DOHH2 (cell line): ENCODE results near the gene AGBL4.

Source experiments
- H3F3A ChIP-seq: fragments of 200-600 bp; sonication (generic), shearing (Covaris generic); 2 replicates; pipeline ENCODE4 v1.6.0; 2016; ENCODE audit warnings: antibody characterized with exemption, mild to moderate bottlenecking; ENCODE audit not compliant: control insufficient read depth, insufficient read depth
- H3K27ac ChIP-seq: fragments of 200-600 bp; sonication (generic); 2 replicates; pipeline ENCODE4 v1.5.1; 2014; ENCODE audit warnings: low read depth, mild to moderate bottlenecking, low read length, moderate library complexity
- H3K27me3 ChIP-seq: fragments of 200-600 bp; sonication (generic); 2 replicates; pipeline ENCODE4 v1.6.1; 2014; ENCODE audit warnings: mild to moderate bottlenecking, low read length, mixed read lengths; ENCODE audit not compliant: control insufficient read depth
- H3K36me3 ChIP-seq: fragments of 200-600 bp; sonication (generic); 2 replicates; pipeline ENCODE4 v1.6.1; 2014; ENCODE audit warnings: mild to moderate bottlenecking, low read length, moderate library complexity, mixed read lengths; ENCODE audit not compliant: control insufficient read depth
- H3K4me1 ChIP-seq: fragments of 200-600 bp; sonication (generic); 2 replicates; pipeline ENCODE4 v1.6.1; 2014; ENCODE audit warnings: mild to moderate bottlenecking, low read length, mixed read lengths; ENCODE audit not compliant: control insufficient read depth
- H3K4me2 ChIP-seq: fragments of 200-600 bp; sonication (generic); 2 replicates; pipeline ENCODE4 v1.6.0; 2014; ENCODE audit warnings: mild to moderate bottlenecking, low read length, moderate library complexity
- H3K4me3 ChIP-seq: fragments of 200-600 bp; sonication (generic); 2 replicates; pipeline ENCODE4 v1.5.1; 2014; ENCODE audit warnings: mild to moderate bottlenecking, low read length, mixed read lengths
- H3K79me2 ChIP-seq: fragments of 200-600 bp; sonication (generic); 2 replicates; pipeline ENCODE4 v1.6.1; 2014; ENCODE audit warnings: mild to moderate bottlenecking, low read length, mixed read lengths; ENCODE audit not compliant: control insufficient read depth
- H3K9me2 ChIP-seq: fragments of 200-600 bp; sonication (generic); replicated peaks from 2 replicates; pipeline ENCODE4 v1.6.1; 2014; ENCODE audit warnings: mild to moderate bottlenecking, low read length, mixed read lengths; ENCODE audit not compliant: control insufficient read depth
- H3K9me3 ChIP-seq: fragments of 200-600 bp; sonication (generic); 2 replicates; pipeline ENCODE4 v1.6.1; 2014; ENCODE audit warnings: antibody characterized with exemption, low read length, mixed read lengths; ENCODE audit not compliant: control insufficient read depth, insufficient read depth
- H4K20me1 ChIP-seq: fragments of 200-600 bp; sonication (generic); 2 replicates; pipeline ENCODE4 v1.6.0; 2014; ENCODE audit warnings: low read depth, mild to moderate bottlenecking, antibody characterized with exemption, low read length, moderate library complexity; ENCODE audit not compliant: control insufficient read depth, insufficient read depth
- EZH2phosphoT487 ChIP-seq: fragments of 200-600 bp; sonication (generic); IDR thresholded peaks from 2 replicates; pipeline ENCODE4 v1.6.1; 2017; ENCODE audit warnings: borderline replicate concordance, mild to moderate bottlenecking, antibody characterized with exemption, low read length, moderate library complexity, mixed read lengths
- TF ChIP-seq, protein P1 (sequence below): fragments of 200-600 bp; sonication (generic); IDR thresholded peaks from one replicate; pipeline ENCODE4 v1.5.1; 2014; ENCODE audit warnings: antibody characterized with exemption, mild to moderate bottlenecking, low read depth, low read length; ENCODE audit not compliant: poor library complexity, severe bottlenecking

Gene AGBL4

DNA sequence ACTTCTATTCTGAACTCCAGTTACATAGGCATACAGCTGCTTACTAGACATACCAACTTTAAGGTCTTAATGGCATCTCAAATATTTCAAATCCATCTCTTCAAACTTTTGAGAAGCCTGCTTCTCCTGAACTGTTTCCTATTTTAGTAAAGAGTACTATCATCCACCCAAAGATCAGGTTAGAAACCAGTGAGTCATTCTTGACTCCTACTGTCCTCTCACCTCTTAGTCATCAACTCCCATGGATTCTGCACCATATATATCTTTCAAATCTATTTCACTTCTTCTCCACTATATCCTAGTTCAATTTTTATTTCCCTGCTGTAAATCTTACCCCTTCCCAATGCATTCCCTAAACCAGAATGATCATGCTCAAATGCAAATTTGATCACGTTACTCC, 1228.9 kb downstream of the AGBL4 start:
- Histone ChIP-seq H3K4me2 (no peak overlapping the region), H4K20me1 (no peaks in the 10 kb centered on the region), H3F3A (no peaks in the 10 kb centered on the region), H3K27me3 (no peaks in the 10 kb centered on the region), H3K27ac (no peak overlapping the region), H3K9me2 (no peaks in the 10 kb centered on the region), H3K36me3 (no peaks in the 10 kb centered on the region), H3K79me2 (no peaks in the 10 kb centered on the region), H3K9me3 (no peaks in the 10 kb centered on the region), H3K4me1 (peaks cover 28% of the 10 kb centered on the region), H3K4me3 (no peak overlapping the region)
- TF ChIP-seq, protein P1, sequence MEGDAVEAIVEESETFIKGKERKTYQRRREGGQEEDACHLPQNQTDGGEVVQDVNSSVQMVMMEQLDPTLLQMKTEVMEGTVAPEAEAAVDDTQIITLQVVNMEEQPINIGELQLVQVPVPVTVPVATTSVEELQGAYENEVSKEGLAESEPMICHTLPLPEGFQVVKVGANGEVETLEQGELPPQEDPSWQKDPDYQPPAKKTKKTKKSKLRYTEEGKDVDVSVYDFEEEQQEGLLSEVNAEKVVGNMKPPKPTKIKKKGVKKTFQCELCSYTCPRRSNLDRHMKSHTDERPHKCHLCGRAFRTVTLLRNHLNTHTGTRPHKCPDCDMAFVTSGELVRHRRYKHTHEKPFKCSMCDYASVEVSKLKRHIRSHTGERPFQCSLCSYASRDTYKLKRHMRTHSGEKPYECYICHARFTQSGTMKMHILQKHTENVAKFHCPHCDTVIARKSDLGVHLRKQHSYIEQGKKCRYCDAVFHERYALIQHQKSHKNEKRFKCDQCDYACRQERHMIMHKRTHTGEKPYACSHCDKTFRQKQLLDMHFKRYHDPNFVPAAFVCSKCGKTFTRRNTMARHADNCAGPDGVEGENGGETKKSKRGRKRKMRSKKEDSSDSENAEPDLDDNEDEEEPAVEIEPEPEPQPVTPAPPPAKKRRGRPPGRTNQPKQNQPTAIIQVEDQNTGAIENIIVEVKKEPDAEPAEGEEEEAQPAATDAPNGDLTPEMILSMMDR = no peak
- TF ChIP-seq EZH2phosphoT487 = no peak

DNA sequence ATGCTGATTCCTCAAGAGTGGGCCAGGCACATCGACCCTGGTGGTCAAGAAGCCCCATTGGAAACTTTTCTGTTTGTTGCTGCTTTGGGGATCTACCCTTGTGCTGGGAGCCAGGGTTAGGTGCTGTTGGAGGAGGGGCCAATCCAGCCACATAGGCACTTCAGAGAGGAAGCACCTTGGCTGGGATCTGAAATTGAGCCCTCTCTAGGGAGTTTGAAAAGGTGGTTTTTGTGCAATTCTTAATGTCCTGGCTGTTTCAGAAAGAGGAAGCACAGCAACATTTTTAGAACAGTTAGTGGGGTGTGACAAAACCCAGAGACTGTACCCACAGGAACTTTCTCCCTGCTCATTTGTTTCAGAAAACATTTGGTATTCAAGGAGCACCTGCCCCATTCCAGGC, 1229.9 kb downstream of the AGBL4 start:
- Histone ChIP-seq H3F3A (no peaks in the 10 kb centered on the region), H3K9me3 (no peaks in the 10 kb centered on the region), H3K27ac (no peak overlapping the region), H3K36me3 (no peaks in the 10 kb centered on the region), H3K79me2 (no peaks in the 10 kb centered on the region), H3K27me3 (no peaks in the 10 kb centered on the region), H3K4me2 (peak overlapping the region; percentile 44), H3K4me1 (peaks cover 31% of the 10 kb centered on the region), H3K9me2 (no peaks in the 10 kb centered on the region), H3K4me3 (peak overlapping the region; percentile 16), H4K20me1 (no peaks in the 10 kb centered on the region)
- TF ChIP-seq, protein P1 = no peak
- no peak for TF ChIP-seq EZH2phosphoT487

DNA sequence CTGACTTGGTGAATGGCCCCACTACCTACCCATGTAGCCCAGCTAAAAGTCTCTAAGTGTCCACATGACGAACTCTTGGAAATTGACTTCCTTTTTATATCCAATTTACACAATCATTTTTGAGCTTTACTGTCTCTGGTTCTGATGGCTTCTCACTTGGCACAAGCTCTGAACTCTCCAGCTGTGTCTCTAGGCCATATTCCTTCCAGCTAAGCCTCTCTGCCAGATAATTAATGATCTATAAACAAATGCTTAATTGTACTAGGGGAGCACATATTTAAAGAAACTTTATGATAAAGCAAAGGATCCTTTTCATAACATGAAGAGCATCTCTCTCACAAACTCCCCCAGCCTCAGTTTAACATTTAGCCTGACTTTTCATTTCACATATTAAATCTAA, 1230.8 kb downstream of the AGBL4 start:
- Histone ChIP-seq H3K4me3 (no peak overlapping the region), H3K4me1 (peaks cover 31% of the 10 kb centered on the region), H4K20me1 (no peaks in the 10 kb centered on the region), H3K36me3 (no peaks in the 10 kb centered on the region), H3K79me2 (no peaks in the 10 kb centered on the region), H3K4me2 (0 out of 2 replicates have a peak overlapping the region, but pooled peaks have one; percentile 44), H3K27ac (no peak overlapping the region), H3F3A (no peaks in the 10 kb centered on the region), H3K9me2 (no peaks in the 10 kb centered on the region), H3K27me3 (no peaks in the 10 kb centered on the region), H3K9me3 (no peaks in the 10 kb centered on the region)
- TF ChIP-seq EZH2phosphoT487 = no peak
- TF ChIP-seq, protein P1 = no peak
